ENCODE results near the gene CELA2A.

DNA sequence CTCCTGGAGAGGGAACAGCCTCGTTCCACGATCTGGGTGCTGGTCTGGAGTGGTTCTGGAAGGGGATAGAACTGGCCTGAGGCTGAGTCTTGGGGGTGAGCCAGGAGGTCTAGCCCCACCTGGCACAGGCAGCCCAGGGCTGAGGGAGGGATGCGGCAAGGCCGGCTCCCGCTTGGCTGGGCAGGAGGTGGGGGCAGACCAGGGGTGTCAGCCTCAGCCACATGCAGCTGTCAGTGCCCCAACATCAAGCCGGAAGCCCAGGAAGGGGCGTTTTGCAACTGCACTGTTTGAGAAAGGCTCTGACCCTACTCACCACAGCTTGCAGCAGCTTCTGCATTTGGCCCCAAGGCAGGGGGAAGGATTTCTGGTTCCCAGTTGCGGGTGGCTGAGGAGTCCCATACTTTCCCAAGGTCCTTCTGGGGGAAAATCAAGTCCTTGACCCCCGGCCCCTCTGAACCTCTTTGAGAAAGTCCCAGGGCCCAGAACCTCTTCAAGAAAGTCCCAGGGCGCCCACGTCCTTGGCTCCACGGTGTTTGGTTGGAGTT is 44.9 kb upstream of the CELA2A start:
- TF ChIP-seq GABPA (IDR thresholded peaks at IDR 0.05; ENCODE audit: low read depth) (no peak), TAF1 (IDR thresholded peaks at IDR 0.05; ENCODE audit: borderline replicate concordance, low read depth, low read length) (no peak), SIN3A (IDR thresholded peaks at IDR 0.05; ENCODE audit: borderline replicate concordance, low read depth, low read length) (no peak), RFX5 (IDR thresholded peaks at IDR 0.05; ENCODE audit: low read length) (no peak)
- TF ChIP-seq, protein P1, sequence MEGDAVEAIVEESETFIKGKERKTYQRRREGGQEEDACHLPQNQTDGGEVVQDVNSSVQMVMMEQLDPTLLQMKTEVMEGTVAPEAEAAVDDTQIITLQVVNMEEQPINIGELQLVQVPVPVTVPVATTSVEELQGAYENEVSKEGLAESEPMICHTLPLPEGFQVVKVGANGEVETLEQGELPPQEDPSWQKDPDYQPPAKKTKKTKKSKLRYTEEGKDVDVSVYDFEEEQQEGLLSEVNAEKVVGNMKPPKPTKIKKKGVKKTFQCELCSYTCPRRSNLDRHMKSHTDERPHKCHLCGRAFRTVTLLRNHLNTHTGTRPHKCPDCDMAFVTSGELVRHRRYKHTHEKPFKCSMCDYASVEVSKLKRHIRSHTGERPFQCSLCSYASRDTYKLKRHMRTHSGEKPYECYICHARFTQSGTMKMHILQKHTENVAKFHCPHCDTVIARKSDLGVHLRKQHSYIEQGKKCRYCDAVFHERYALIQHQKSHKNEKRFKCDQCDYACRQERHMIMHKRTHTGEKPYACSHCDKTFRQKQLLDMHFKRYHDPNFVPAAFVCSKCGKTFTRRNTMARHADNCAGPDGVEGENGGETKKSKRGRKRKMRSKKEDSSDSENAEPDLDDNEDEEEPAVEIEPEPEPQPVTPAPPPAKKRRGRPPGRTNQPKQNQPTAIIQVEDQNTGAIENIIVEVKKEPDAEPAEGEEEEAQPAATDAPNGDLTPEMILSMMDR (IDR thresholded peaks at IDR 0.05), result no peak

All from SK-N-SH (cell line).